ENCODE measurements around the gene PROM1. TPM values are rescaled to one million over a fixed set of nuclear protein-coding genes. Genes with fewer than 3 reads are reported as not detected.

PROM1 gene
- total RNA-seq, 1 donor from 2014 or later: 12.4 TPM

DNA sequence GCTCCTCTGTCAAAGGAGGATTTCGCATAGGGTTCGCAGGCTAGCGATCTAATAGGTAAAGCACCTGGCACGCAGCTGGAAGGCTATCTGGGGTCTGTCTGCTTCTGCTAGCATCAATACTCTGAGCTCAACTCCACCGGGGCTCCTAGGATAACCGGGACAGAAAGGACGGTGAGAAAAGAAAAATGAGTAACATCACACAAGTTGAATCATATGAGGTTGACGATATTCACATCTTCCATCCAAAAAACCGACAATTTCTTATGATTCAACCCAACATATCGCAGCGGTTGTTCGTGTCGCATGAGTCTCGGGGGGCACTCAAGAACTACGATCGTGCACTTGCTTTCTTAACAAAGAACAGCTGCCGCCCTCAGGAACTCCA lies 1.8 kb downstream of the PROM1 start:
- Mint-ChIP-seq H3K4me3 (peak overlapping the region; percentile 80), H3K36me3 (no peaks in the 10 kb centered on the region), H3K9me3 (no peaks in the 10 kb centered on the region), H3K27me3 (ENCODE audit: low read depth) (peaks cover 56% of the 10 kb centered on the region), H3K27ac (no peak overlapping the region), H3K4me1 (peaks cover 16% of the 10 kb centered on the region)
- no peak for DNase-seq (ENCODE audit: low spot score in 2 of 2, unreplicated experiment in 2 of 2)
- TF ChIP-seq, protein P1, sequence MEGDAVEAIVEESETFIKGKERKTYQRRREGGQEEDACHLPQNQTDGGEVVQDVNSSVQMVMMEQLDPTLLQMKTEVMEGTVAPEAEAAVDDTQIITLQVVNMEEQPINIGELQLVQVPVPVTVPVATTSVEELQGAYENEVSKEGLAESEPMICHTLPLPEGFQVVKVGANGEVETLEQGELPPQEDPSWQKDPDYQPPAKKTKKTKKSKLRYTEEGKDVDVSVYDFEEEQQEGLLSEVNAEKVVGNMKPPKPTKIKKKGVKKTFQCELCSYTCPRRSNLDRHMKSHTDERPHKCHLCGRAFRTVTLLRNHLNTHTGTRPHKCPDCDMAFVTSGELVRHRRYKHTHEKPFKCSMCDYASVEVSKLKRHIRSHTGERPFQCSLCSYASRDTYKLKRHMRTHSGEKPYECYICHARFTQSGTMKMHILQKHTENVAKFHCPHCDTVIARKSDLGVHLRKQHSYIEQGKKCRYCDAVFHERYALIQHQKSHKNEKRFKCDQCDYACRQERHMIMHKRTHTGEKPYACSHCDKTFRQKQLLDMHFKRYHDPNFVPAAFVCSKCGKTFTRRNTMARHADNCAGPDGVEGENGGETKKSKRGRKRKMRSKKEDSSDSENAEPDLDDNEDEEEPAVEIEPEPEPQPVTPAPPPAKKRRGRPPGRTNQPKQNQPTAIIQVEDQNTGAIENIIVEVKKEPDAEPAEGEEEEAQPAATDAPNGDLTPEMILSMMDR (IDR thresholded peaks at IDR 0.05; ENCODE audit: unreplicated experiment): no peak

- peaks cover 27% of the 10 kb centered on the region for H3K27me3 Mint-ChIP-seq (ENCODE audit: low read depth)
- H3K27ac Mint-ChIP-seq: no peak overlapping the region
- no peak overlapping the region for H3K4me3 Mint-ChIP-seq
- H3K4me1 Mint-ChIP-seq: peaks cover 14% of the 10 kb centered on the region
- no peak for DNase-seq (ENCODE audit: low spot score in 2 of 2, unreplicated experiment in 2 of 2)
- H3K36me3 Mint-ChIP-seq: no peaks in the 10 kb centered on the region
- TF ChIP-seq, protein P1 (IDR thresholded peaks at IDR 0.05; ENCODE audit: unreplicated experiment): no peak
- no peaks in the 10 kb centered on the region for H3K9me3 Mint-ChIP-seq
These were observed 4.8 kb downstream of the PROM1 start for GRCh38 chr4:16079046-16079445.

GRCh38 chr4:16078195-16078760 lies 5.5 kb downstream of the PROM1 start:
- TF ChIP-seq, protein P1 (IDR thresholded peaks at IDR 0.05; ENCODE audit: unreplicated experiment): no peak
- DNase-seq (ENCODE audit: low spot score in 2 of 2, unreplicated experiment in 2 of 2): no peak
- no peak overlapping the region for H3K4me3 Mint-ChIP-seq
- H3K27me3 Mint-ChIP-seq (ENCODE audit: low read depth): peaks cover 21% of the 10 kb centered on the region
- no peak overlapping the region for H3K27ac Mint-ChIP-seq
- no peaks in the 10 kb centered on the region for H3K36me3 Mint-ChIP-seq
- H3K9me3 Mint-ChIP-seq: no peaks in the 10 kb centered on the region
- H3K4me1 Mint-ChIP-seq: peaks cover 12% of the 10 kb centered on the region

DNA sequence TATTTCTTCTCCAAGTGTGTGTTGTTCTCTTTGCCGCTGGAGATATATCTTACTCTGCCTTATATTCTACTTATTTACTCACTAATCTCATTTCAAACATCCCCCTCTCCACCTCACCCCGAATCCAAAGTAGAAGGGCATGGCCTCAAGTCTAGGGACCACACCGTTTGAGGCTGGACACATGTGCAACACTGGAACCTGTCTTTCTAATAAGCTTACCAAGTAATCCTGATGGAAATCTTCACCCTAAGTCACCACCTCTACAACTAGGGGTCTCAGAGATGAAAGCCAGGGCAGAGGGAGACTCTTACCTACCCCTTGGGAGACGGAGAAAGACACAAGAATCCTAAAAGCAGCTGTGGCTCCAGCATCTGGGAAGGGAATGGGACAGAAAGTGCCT lies 6.0 kb downstream of the PROM1 start:
- H3K36me3 Mint-ChIP-seq: no peaks in the 10 kb centered on the region
- peaks cover 12% of the 10 kb centered on the region for H3K4me1 Mint-ChIP-seq
- H3K27ac Mint-ChIP-seq: no peak overlapping the region
- no peak for DNase-seq (ENCODE audit: low spot score in 2 of 2, unreplicated experiment in 2 of 2)
- no peak overlapping the region for H3K4me3 Mint-ChIP-seq
- peaks cover 17% of the 10 kb centered on the region for H3K27me3 Mint-ChIP-seq (ENCODE audit: low read depth)
- no peaks in the 10 kb centered on the region for H3K9me3 Mint-ChIP-seq
- TF ChIP-seq, protein P1 (IDR thresholded peaks at IDR 0.05; ENCODE audit: unreplicated experiment): no peak

GRCh38 chr4:16075975-16076757 lies 7.7 kb downstream of the PROM1 start:
- H3K36me3 Mint-ChIP-seq: no peaks in the 10 kb centered on the region
- peaks cover 2% of the 10 kb centered on the region for H3K27me3 Mint-ChIP-seq (ENCODE audit: low read depth)
- H3K9me3 Mint-ChIP-seq: no peaks in the 10 kb centered on the region
- H3K4me3 Mint-ChIP-seq: no peak overlapping the region
- TF ChIP-seq, protein P1 (IDR thresholded peaks at IDR 0.05; ENCODE audit: unreplicated experiment): no peak
- peaks cover 6% of the 10 kb centered on the region for H3K4me1 Mint-ChIP-seq
- no peak for DNase-seq (ENCODE audit: low spot score in 2 of 2, unreplicated experiment in 2 of 2)
- H3K27ac Mint-ChIP-seq: no peak overlapping the region

Measured in mesothelial cell of epicardium (in vitro differentiated cells).